Left lung (tissue), 10 donors: Measurements from ENCODE around the gene TCP11. TPM values are rescaled to one million over a fixed set of nuclear protein-coding genes. Genes with fewer than 3 reads are reported as not detected.

Experiments used
- ATAC-seq: fragments of 200-7000 bp; cut with Tn5 transposase; one replicate; pipeline ENCODE4 v1.9.1; 2020; ENCODE audit warnings: moderate library complexity
- DNase-seq, 4 donors: peaks; one replicate each; pipeline ENCODE4 v3.0.0-alpha.2; 2013 to 2020
- H3K27ac ChIP-seq, 2 donors: fragments of 200-600 bp; sonication (generic) in 1 of 2; one replicate each; pipeline versions ENCODE4 v1.5.0 to v1.8.0; 2020 to 2021
- H3K27me3 ChIP-seq, 2 donors: fragments of 200-600 bp; sonication (generic) in 1 of 2; one replicate each; pipeline versions ENCODE4 v1.5.0 to v1.8.0; 2020 to 2021
- H3K36me3 ChIP-seq, 2 donors: fragments of 200-600 bp; sonication (generic) in 1 of 2; one replicate each; pipeline versions ENCODE4 v1.5.0 to v1.8.0; 2020 to 2021
- H3K4me1 ChIP-seq, 2 donors: fragments of 200-600 bp; one replicate each; pipeline ENCODE4 v1.8.0; 2021
- H3K4me3 ChIP-seq, 2 donors: fragments of 200-600 bp; sonication (generic) in 1 of 2; one replicate each; pipeline versions ENCODE4 v1.5.0 to v1.8.0; 2020 to 2021; ENCODE audit warnings: mild to moderate bottlenecking in 1 of 2
- H3K9me3 ChIP-seq, 2 donors: fragments of 200-600 bp; sonication (generic) in 1 of 2; one replicate each; pipeline versions ENCODE4 v1.5.0 to v1.8.0; 2020 to 2021
- intact Hi-C, 2 donors: fragments of 100-400 bp; cut with DNase I; formaldehyde crosslinking; loops; one replicate each; pipeline versions ENCODE4 v1.11.2 to v1.14.2; 2022
- polyA plus RNA-seq, 6 donors: library from polyadenylated mRNA; unstranded; fragments of 120-200 nt; gene quantifications; one replicate each; pipeline ENCODE4 v1.2.1, GENCODE V29; 2013; ENCODE audit not compliant: insufficient read length in 6 of 6
- total RNA-seq, 2 donors: library from RNA; stranded (reverse); fragmentation: NEBNext Ultra II Directional; extraction: Animal tissue kit (Norgen Biotek cat#: 25700); gene quantifications; one replicate each; pipeline ENCODE4 v1.2.1, GENCODE V29; 2021
- TF ChIP-seq, protein P1 (sequence below), 2 donors: fragments of 200-600 bp; sonication (generic) in 1 of 2; IDR thresholded peaks; one replicate each; pipeline versions ENCODE4 v1.5.0 to v1.8.0; 2021; ENCODE audit warnings: antibody characterized with exemption in 2 of 2
- donor health status: DM: no; HTN: yes; CAD: no.
- donor health status: DM: no; HTN: no; CAD: no.

TCP11 gene
- total and polyA plus RNA-seq, 8 donors: 0.35 to 1.6 (median 0.69) TPM; not detected in 1

DNA sequence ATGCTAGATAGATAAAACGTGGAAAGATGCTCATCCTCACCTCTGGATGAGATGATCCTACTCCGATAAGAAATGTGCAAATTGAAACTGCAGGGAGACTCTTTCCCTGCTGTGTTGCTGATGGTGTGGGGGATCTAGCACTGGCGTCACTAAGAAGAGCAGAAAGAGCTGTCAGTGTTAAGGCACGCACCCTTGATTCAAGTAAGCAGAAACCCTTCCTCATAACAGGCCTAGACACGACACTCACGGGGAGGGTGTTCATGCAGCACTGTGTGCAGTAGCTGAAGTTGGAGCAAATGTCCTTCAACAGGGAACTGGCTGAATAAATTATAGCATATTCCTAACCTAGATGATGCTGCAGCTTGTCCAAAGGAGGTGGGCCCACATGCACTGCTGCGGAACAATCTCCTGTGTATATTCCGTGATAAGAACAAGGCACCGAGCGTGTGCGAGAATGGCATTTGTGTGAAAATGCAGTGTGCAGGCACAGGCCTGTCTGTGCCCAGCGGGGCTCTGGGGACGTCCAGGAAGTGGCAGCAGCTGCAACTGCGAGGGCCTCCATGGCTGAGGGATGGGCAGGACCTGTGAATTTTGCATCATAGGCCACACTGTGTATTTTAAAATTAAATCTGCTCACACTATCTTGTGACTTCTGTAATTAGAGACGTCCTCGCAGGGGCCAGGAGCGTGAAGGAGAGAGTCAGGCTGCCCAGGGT lies 64.0 kb downstream of the TCP11 start:
- DNase-seq: no peak
- intact Hi-C loops: no loop called here
- no peak overlapping the region for H3K4me3 ChIP-seq

DNA sequence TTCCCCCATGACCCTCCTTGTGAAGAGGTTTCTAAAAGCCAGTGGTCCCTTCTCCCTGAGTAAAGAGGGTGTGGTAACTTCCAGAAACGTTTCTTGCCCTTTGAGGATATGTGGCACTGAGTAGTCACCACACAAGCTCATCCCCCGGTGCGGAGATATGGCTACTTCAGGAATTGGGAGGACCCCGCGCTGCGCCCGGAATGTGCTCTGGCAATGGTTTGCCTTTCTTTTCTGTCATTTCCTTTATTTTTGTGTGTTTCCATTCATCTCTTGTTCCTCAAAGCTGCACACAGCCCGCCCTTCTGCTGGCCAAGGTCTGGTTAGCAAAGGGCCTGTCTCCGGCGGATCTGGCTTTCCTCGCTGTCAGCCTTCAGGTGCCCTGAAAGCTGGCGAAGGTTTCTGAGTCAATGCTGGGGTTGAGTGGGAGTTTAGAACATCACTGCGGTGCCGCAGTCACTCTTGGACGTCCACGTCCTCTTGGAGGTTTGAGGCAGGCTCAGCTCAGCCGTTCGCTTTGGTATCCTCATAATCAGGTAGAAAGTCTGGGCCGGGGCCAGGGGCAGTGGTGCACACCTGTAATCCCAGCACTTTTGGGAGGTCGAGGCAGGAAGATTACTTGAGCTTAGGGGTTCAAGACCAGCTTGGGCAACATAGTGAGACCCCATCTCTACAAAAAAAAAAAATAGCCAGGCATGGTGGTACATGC lies 67.2 kb downstream of the TCP11 start:
- DNase-seq (no peak), ATAC-seq (no peak)
- Histone ChIP-seq H3K27ac (no peak overlapping the region), H3K36me3 (peaks cover 0 to 76% of the 10 kb centered on the region in 2 donors), H3K27me3 (no peaks in the 10 kb centered on the region), H3K4me1 (no peaks in the 10 kb centered on the region), H3K9me3 (no peaks in the 10 kb centered on the region), H3K4me3 (no peak overlapping the region)
- TF ChIP-seq, protein P1, sequence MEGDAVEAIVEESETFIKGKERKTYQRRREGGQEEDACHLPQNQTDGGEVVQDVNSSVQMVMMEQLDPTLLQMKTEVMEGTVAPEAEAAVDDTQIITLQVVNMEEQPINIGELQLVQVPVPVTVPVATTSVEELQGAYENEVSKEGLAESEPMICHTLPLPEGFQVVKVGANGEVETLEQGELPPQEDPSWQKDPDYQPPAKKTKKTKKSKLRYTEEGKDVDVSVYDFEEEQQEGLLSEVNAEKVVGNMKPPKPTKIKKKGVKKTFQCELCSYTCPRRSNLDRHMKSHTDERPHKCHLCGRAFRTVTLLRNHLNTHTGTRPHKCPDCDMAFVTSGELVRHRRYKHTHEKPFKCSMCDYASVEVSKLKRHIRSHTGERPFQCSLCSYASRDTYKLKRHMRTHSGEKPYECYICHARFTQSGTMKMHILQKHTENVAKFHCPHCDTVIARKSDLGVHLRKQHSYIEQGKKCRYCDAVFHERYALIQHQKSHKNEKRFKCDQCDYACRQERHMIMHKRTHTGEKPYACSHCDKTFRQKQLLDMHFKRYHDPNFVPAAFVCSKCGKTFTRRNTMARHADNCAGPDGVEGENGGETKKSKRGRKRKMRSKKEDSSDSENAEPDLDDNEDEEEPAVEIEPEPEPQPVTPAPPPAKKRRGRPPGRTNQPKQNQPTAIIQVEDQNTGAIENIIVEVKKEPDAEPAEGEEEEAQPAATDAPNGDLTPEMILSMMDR (IDR thresholded peaks at IDR 0.05): no peak
- intact Hi-C loops: no loop called here

More for the DNA sequence above, 64.0 kb downstream of the TCP11 start:
- H3K36me3 ChIP-seq: peaks cover 0 to 91% of the 10 kb centered on the region in 2 donors
- H3K27me3 ChIP-seq: no peaks in the 10 kb centered on the region
- ATAC-seq: no peak
- TF ChIP-seq, protein P1 (IDR thresholded peaks at IDR 0.05): no peak
- H3K9me3 ChIP-seq: no peaks in the 10 kb centered on the region
- H3K4me1 ChIP-seq: peaks cover 0 to 10% of the 10 kb centered on the region in 2 donors
- no peak overlapping the region for H3K27ac ChIP-seq

DNA sequence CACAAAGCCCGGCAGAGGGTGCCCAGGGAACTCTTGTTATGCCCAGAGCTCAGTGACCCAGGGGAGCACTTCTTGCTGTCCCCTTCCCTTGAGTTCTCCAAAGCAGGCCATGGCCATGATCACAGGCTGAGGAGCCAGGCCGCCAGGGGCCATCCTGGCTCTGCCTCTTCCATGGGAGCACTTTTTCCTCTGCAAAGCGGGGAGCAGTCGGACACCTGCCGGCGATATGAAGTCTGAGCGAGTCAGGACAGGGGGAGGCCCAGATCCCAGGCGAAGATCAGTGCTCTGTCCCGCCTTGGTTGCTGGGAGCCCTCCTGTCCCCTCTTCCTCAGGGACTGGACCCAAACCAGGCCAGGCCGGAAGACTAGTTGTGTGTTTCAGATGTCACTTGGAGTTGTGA lies 67.9 kb downstream of the TCP11 start:
- no peak for ATAC-seq

DNA sequence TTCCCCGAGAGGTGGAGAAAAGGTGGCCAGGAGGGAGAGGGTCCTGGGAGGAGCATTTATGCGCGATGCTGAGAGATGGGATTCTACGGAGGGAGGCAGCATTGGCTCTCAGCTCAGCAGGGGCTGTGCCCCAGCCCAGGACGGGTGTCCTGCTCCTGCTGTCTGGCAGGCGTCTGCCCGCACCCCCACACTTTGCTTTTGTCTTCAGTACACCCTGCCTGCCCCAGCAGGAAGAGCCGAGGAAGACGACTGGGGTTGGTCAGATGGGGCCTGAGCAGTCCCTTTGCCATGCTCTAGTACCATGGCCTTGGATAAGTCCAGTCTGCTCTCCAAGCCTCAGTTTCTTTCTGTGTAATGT lies 68.5 kb downstream of the TCP11 start:
- ATAC-seq (no peak), DNase-seq (no peak)
- Histone ChIP-seq H3K36me3 (peaks cover 0 to 66% of the 10 kb centered on the region in 2 donors), H3K27me3 (no peaks in the 10 kb centered on the region), H3K9me3 (no peaks in the 10 kb centered on the region), H3K4me1 (no peaks in the 10 kb centered on the region), H3K4me3 (no peak overlapping the region), H3K27ac (no peak overlapping the region)
- TF ChIP-seq, protein P1 (IDR thresholded peaks at IDR 0.05): no peak
- intact Hi-C loops: no loop called here

More for the DNA sequence above, 67.9 kb downstream of the TCP11 start:
- Histone ChIP-seq H3K4me3 (no peak overlapping the region), H3K36me3 (peaks cover 0 to 71% of the 10 kb centered on the region in 2 donors), H3K9me3 (no peaks in the 10 kb centered on the region), H3K4me1 (no peaks in the 10 kb centered on the region), H3K27ac (no peak overlapping the region), H3K27me3 (no peaks in the 10 kb centered on the region)
- TF ChIP-seq, protein P1 (IDR thresholded peaks at IDR 0.05): no peak
- DNase-seq: no peak
- intact Hi-C loops: no loop called here

DNA sequence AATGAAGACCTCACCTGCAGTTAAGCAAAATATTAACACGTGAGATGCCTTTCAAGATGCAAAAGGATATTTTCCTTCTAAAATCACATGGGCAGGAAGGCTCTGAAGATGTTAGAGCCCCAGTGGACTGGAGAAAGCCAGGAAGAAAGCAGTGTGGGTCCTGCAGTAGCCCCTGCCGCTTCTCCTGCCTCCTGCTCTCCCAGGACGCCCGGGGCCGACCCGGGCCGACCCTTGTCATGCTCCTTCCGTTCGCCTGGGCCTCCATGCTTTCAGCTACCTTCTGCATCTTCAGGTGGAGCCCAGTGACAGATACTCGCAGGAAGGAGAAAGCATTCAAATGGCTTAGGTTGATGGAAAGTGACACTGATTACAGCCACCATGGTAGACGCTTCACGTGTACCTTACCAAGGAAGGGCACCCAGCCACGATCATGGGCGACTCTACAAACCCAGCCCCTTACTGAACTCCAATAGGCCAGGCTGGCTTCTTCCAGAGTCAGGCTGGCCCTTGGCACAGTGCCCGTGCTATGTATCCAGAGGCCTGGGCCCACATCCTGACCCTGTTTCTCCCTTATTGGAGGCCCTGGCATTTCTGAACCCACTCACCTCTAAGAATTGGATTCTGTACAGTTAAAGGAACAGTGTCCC lies 69.0 kb downstream of the TCP11 start:
- Histone ChIP-seq H3K36me3 (peaks cover 0 to 64% of the 10 kb centered on the region in 2 donors), H3K4me3 (no peak overlapping the region), H3K27me3 (no peaks in the 10 kb centered on the region), H3K27ac (no peak overlapping the region), H3K4me1 (no peaks in the 10 kb centered on the region), H3K9me3 (no peaks in the 10 kb centered on the region)
- DNase-seq (no peak), ATAC-seq (no peak)
- TF ChIP-seq, protein P1 (IDR thresholded peaks at IDR 0.05): no peak
- intact Hi-C loops: no loop called here
